NCI-H446 treated with DMSO at 0.1 percent for 48 hours (cell line): ENCODE measurements around the gene CERS6.

ENCODE experiments used
- DNase-seq: peaks from one replicate; lab custom pipeline; 2025; lab: John Stamatoyannopoulos, UW

CERS6 gene

DNA sequence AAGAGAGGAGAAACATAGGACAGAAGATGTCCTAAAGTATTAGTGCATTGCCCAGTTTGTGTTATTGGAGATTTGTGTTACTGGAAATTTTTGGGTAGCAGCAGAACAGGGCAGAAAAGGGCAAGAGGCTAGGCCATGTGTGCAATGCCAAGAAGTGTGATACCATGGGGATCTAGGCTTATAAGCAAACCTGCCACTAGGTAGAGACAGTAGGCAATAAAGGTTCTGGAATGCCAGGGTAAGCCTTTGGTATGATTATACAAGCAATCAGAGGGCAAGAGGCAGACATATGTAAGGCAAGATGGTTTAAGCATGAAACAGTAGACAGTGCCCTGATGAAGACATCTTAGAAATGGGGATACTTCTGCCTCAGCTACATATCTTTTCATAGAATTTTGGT lies 12.3 kb upstream of the CERS6 start:
- DNase-seq: no peak

DNA sequence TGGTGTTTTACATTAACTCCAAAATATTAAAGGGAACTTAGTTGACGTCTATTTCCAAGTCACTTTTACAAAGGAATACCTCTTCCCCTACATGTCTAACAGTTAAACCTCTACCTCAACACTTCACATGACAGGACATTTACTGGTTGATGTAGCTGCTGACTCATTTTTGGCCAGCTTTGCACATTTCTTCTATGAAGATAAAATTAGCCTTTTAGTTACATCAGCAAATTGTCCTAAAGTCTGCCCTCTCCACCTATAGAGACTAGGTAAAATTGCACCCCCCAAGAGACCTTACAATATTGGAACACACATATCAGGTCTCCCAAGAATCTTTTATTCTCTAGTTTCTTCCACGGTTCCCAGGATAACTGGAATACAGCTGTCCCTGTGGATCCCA lies 10.1 kb upstream of the CERS6 start:
- no peak for DNase-seq

DNA sequence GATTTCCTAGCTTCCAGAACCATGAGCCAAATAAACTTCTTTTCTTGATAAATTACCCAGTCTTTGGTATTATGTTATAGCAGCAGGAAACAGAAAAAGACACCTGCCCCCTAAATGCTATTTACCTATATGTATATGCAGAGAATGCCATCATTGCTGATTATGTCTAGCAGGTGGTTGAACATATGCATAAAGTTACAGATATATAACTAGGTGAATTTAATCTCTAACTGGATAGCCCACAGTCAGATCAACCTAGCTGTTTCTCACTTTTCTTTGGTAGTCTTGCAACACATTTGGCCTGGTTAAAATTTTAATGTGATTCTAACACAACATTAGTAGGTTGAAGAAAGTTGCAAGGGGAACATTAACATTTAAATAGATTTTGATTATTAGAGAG lies 7.1 kb upstream of the CERS6 start:
- DNase-seq: no peak

DNA sequence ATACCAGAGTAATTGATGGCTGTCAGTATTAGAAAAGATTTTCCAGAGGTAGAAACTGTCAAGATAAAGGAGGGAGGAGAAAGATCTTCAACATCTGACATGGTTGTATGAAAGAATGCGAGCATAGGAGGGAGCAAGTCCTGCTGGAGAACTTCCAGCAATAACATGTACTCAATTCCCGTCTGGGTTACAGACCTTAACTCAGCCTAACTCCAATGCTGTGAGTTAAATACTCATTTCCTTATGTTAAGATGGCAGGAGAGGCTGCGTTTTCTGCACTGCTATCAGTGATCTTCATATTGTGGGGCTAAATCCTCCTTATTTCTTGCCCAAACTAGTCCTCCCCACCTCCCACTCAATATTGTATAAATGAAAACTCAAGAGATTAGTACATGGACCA lies 6.7 kb upstream of the CERS6 start:
- DNase-seq: no peak

DNA sequence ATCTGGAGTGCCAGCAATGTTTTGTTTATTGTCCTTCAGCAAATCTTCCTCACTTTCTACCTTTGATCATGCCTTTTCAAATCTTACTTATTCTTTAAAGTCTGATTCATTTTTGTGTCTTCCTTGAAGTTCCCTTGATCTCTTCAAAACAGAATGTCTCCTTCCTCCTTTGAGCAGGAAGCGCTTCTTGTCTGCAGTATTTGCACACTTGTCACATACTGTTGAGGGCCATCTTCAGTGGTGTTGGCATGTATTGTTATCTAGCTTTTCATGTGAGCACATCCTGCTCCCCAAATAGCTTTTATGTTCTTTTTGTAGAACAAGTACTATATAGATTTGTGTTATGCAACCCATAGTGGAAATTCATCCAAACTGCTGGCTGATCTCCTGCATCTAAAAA lies 5.9 kb upstream of the CERS6 start:
- DNase-seq: no peak

DNA sequence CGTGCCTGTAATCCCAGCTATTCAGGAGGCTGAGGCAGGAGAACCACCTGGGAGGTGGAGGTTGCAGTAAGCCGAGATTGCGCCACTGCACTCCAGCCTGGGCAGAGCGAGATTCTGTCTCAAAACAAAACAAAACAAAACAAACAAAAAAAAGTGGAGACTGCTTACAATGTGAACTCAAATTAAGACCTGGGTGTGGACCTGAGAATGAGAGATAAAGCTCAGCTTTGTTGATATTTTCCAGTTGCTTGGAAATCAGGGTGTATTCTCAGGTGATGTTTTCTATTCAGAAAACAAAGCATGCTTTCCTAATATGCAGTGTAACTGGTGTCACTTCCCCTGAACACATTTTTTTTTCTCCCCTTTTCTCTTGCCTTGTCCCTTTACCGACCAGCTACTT lies 5.3 kb upstream of the CERS6 start:
- DNase-seq: no peak

DNA sequence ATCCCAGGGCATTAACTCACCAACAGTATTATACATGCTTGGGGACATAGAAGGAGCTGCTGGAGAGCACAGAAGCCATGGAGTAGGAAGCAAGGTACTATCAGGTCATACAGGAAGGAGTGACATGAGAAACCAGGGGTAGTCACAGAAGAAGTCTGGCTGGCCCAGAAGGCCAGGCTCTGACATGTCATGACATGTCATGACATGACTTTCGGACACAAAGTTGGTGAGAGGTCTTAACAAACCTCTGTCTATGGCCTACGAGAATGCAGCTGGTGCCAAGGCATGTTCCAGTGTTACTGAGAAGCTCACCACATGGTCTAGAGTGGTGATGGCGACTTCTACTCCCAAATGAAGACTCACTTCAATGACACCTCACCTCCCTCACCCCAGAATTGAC lies 3.3 kb upstream of the CERS6 start:
- no peak for DNase-seq

DNA sequence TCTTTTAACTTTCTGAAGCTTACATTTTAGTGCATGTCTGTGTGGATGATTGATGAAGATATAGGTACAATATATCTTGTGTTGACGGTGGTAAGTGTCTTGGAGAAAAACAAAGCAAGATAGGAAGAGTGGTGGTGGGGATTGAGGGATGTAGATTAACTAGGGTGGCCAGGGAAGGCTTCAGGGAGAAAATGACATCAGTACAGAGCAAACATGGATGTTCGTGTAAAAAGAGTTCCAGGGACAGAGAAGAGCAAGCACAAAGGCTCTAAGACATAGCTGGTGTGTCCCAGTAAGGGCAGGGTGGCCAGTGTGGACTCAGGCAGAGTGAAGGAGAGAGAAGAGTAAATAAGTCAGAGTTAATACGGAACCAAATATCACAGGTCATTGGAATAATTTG lies 2.7 kb upstream of the CERS6 start:
- DNase-seq: no peak

DNA sequence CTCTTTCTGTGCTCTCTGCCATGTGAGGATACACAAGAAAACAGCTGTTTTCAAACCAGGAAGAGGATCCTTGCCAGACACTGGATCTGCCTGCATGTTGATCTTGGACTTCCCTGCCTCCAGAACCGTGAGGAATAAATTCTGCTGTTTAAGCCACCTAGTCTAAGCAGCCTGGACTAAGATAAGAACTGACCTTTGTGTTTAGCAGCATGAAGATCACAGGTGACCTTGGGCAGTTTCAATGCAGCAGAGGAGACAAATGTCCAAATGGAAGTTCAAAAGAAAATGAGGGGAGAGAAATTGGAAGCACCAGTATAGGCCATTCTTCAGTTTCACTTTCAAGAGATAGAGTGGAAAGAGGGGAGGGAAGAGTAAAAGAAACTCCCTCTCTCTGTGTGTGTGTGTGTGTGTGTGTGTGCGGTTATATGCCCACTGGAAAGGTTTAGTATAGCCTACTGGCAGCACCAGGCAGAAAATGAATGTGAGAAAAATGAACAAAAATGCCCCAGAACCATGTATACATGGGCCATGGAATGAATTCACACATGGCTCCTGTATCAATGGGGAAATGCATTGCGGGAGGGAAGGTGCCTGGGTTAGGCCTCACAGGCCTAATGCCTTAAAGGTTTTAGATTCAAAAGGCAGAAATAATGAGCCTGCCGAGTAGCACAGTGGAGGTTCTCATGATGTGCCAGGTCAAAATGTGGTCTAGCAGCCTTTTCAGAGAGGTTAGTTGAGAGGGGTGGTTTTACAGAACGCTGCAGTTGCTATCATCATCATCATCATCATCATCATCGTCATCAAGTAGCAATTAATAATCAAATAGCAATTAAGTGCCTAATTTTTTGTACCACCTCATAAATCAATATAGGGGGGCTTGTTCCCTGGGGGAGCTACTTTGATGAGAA lies 1.1 kb upstream of the CERS6 start:
- no peak for DNase-seq

DNA sequence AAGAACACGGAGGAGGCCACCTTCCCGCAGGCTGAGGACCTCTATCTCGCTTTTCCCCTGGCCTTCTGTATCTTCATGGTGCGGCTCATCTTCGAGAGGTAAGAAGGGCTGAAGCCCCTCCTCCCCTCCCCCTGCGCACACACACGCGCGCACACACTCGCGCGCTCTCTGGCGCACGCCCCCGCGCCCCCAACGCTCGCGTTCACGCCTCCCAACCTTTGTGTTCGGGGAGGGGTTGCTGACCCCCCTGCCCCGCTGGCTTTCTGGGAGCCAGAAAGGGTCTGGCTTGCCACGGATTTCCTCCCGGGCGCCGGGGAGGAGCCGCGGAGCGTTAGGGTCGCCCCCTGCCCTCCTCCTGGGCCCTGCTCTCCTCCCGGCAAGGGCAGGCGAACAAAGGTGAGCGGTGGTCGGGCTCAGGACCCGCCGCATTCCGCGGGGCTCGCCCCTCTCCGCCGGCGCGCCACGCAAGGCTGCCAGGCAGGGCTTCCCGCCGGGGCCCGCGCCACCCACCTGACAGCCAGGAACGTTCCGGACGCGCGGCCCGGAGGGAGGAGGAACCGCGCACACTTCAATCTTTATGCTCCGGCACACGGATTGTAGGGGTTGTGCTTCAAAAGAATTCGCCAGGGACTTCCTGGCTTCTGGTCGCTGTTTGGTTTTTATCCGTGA lies 583 bp downstream of the CERS6 start:
- DNase-seq: peak; percentile 44

DNA sequence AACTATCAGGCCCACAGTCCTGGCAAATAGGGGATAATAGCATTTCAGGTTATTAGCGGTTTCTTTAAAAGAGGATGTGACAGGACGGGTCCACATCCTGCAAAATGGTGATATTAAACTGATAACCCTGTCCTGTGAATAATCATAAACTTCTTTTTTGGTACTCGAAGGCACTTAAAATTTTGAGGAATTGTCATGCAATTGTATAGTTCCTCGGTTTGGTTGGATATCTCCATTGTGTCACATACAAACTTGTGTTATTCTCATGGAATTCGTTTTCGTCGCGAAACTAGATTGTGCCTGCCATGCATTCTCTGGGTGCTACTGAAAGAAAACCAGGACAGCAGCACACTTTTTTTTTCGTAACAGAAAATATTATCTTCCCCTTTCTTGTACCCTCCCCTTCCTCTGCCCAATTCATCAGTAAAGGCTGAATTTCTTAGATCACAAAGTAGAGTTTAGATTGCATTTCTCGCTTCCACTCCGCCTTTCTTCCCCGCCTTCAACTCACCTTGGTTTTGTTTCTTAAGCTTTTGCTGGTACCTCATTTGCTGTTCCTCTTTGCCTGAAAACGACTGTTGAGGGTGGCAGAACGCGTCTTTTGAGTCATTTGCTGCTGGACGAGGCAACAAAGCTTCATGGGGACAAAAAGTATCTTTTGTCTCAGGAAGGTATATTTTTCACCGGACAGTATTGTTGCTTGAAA lies 1.3 kb downstream of the CERS6 start:
- no peak for DNase-seq

DNA sequence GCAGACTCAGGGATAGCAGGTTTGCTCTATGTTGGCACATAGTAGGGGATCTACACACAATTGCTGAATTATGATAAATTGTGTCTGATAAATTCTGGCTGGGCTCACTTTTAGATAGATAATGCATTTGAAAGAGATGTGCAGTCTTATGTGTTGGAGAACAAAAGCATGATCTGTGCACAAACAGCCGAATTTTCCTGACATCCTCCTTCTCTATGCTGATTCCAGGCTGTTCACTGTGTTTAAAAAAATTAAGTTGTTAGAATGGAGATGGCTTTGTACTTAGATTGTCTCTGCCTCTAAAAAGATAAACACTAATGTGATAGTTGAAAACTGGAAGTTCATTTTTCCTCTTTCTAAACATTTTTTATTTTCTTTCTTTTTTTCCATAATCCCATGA lies 2.1 kb downstream of the CERS6 start:
- DNase-seq: no peak

DNA sequence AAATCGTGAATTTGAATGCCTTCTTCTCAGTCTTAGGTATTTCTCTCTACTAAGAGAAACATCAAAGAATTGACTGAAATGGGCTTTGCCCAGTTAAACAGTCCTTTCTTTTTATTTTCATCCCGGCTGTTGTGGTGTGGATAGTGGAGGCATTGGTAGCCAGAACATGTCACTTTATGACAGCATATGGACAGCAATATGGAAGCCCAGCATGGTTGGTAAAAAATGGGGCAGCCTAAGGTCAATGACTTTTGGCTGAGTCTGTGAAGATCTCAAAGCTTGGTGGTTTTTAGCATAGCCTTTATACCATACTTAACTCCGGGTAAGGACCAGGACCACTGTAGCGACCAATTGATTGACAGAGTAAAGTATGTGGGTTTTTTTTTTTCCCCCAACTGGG lies 3.2 kb downstream of the CERS6 start:
- DNase-seq: no peak

DNA sequence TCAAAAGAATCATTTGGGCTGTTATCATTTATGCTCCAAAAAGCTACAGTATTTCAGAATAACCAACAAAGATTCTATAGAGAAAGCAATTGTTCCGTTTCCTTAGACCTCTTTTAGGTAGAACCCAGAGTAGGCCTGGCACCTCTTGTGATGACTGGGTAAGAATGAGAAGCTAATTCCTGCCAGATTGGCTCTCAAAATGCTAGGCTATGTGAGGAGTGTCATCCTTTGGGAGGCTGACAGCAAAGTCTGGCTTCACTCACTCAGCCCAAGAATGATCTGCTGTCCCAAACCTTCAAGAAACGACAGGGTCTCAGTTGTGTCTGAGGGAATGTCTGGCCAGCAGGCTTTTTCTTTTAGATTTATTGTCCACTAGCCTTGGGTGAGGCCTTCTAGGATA lies 4.5 kb downstream of the CERS6 start:
- no peak for DNase-seq

DNA sequence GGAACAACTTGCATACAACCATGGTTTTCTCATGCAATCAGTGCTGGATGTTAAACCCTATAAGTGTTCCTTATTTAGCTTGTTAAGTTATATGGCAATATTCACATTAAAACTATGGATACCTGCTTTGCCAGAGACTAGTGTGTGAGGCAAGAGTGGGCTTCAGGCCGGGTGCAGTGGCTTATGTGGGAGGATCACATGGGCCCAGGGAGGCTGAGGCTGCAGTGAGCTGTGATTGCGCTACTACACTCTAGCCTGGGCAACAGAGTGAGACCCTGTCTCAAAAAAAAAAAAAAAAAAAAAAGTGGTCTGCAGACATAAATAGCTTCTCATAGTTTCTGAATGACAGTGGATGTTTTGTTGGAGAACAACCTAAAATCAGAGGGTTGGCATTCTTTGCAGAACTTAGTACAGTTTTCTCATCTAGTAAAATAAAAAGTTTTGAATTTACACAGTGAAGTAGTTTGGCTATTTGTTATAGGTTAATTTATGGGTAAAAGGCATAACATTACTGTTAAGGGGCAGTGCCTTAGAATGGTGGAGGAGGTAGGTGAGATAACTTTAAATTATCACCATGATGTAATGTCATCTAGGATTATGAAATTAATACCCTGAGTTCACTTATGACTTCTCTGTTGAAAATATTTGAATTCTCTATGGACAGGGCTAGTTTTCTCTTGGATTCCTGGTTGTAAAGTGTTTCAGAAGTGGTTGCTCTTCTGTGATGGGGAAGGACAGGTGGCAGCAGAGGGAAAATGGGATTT lies 5.3 kb downstream of the CERS6 start:
- DNase-seq: no peak

DNA sequence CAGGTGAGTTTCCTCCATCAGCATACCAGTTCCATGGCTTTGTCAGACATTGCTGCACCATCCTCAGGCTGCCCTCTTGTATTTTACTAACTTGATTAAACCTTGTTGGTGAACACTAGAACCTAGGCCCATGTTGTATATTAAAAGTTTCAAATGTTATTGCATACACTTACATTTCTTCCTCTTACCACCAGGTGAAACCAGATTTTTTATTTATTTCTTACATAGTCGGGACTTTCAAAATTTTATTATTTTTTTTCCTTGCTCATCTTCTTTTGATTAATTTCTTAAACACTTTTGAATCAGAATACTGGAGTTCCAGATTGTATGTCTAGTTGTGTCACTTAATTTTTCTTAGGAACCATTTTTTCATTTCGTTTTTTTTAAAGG lies 5.9 kb downstream of the CERS6 start:
- DNase-seq: no peak

DNA sequence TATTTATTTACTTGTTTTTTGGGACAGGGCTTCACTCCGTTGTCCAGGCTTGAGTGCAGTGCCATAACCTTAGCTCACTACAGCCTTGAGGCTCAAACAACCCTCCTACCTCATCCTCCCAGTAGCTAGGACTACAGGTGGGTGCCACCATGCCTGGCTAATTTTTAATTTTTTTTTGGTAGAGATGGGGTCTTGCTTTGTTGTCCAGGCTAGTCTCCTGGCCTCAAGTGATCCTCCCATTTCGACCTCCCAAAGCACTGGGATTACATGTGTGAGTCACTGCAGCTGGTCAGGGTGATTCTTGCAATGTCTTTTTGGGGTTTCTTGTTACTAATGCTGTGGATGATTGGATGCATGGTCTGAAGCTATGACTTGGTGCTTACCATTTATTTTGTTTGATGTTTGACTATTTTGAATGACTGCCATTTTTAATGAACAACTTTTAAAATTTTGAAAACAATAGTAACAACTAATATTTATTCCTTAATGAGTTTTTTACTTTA lies 6.5 kb downstream of the CERS6 start:
- no peak for DNase-seq

DNA sequence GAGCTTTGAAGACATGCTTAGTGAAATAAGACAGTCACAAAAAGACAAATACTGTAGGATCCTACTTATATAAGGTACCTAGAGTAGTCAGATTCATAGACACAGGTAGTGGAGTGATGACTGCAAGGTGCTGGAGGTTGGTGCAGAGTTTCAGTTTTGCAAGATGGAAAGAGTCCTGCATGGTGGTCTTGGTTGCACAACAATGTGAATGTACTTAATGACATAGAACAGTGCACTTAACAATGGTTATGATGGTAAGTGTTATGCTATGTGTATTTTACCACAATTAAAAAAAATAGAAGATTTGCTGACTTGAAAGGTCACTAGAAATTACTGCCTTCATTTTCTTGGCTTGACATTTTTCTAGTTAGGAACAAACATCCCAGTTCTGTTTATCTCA lies 9.5 kb downstream of the CERS6 start:
- no peak for DNase-seq

DNA sequence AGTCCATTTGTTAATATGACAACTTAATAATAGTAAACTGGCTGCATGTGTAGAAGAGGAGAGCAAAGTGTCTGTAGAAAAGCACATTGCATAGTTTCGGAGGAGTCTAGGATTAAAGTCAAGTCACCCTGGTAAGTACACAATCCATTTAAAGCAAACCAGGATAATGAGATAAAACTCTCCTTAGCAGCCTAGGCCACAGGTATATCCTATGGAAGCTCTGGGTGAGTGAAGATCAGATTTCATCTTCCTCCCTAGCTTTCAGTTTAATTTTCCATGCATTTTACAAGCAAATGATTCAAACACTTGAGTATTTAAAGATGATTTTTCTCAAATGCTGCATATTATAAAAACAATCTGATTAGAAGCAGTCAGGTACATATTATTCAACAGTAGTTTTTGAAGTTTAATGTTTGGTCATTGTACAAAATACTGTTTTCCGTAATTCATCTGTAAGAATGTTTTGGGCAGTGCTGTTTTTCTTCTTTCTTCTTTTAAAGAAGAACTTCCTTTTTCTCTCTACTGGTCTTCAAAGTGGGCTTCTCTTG lies 10.2 kb downstream of the CERS6 start:
- no peak for DNase-seq

DNA sequence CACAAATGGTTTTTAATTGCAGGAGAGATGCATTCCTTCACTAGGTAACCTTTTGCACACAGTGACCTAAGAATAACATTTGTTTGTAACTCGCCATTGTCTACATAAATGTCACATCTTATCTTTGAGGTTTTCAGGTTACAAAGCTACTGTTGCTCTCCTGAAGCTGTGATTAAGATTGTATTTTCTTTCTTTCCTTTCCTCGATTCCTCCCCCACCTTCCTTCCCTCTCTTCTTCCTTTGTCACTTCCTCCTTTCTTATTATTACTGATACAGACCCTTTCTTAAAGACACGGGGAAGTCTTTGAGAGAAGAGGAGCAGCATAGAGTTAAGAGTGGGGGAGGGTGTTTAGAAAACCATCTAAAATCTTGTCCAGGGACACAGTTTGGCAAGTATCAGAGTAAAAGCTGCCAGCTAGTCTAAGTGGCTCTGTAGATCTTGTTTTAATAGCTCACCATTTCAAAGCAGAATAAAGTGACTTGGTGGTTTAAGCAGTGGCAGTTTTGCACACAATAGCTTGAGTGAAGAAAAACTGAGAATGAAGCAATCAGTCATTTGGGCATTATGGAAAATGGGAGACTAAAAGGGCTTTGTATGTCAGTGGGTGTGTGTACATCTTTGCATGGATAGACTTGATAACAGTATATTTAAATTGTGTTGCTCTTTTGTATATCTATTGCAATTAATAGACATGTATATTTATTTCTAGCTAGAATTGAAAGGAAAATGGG lies 10.9 kb downstream of the CERS6 start:
- DNase-seq: peak; percentile 38

DNA sequence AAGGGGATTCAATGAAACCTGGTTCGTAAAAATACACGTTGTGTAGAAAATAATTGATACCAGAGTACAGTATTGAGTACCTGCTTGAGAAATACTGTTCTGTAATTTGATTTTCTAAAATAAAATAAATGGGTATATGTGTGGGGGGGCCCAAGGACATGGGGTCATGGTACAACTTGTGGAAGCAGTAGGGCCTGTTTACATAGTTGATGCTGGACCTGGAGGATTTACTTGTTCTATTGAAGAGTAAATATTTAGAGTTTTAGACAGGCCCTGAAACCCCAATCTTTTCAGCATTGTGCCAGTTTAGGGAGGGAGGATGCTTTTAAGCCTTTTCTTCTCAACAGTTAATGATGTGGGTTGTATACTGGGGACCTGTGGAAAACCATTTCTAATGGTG lies 11.7 kb downstream of the CERS6 start:
- DNase-seq: no peak
